Muscle layer of colon (tissue), 2 donors: Measurements from ENCODE around the gene SUSD1.
A peak's percentile ranks its signal among the peaks of the same experiment; 100 is the strongest.

Experiments used
- H3K27ac ChIP-seq: one replicate; pipeline ENCODE4 v1.7.0; 2013; ENCODE audit warnings: low read depth, mild to moderate bottlenecking, low read length, moderate library complexity
- H3K27me3 ChIP-seq, 2 donors: one replicate each; pipeline ENCODE4 v1.7.0; 2013; ENCODE audit warnings: low read length in 2 of 2, mild to moderate bottlenecking in 2 of 2; ENCODE audit not compliant: insufficient read depth in 2 of 2, control insufficient read depth in 1 of 2
- H3K36me3 ChIP-seq: one replicate; pipeline ENCODE4 v1.7.0; 2013; ENCODE audit warnings: mild to moderate bottlenecking, low read length; ENCODE audit not compliant: insufficient read depth
- H3K4me1 ChIP-seq: one replicate; pipeline ENCODE4 v1.7.0; 2013; ENCODE audit warnings: mild to moderate bottlenecking, low read length; ENCODE audit not compliant: insufficient read depth
- H3K4me3 ChIP-seq, 2 donors: one replicate each; pipeline ENCODE4 v1.7.0; 2013; ENCODE audit warnings: low read length in 2 of 2, low read depth in 1 of 2, mild to moderate bottlenecking in 1 of 2, moderate library complexity in 1 of 2
- H3K9ac ChIP-seq: one replicate; pipeline ENCODE4 v1.7.0; 2013; ENCODE audit warnings: low read length
- H3K9me3 ChIP-seq: one replicate; pipeline ENCODE4 v1.7.0; 2013; ENCODE audit warnings: mild to moderate bottlenecking, low read length
- donor health status: abdominal sarcoma.
- donor health status: Adenocarcinoma of cecum.

Gene SUSD1

DNA sequence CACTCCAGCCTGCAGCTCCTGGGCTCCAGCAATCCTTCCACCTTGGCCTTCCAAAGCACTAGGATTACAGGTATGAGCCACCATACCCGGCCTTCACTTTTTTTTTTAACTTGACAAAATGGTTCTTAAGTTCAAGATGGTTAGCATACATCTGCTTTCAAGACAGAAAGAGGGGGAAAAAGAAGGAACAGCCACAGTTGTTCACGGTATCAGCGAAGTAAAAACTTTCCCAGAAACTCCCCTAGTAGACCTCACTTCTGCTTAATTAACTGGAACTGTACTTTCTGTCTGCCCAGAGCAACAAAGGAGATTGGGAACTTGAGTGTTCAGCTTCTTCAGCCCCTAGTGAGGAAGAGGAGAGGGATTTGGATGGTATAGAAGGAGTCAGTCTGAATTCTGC, 161.8 kb downstream of the SUSD1 start:
- peak overlapping the region; percentile 77 for H3K27ac ChIP-seq
- no peaks in the 10 kb centered on the region for H3K36me3 ChIP-seq
- no peaks in the 10 kb centered on the region for H3K27me3 ChIP-seq
- no peak overlapping the region for H3K4me3 ChIP-seq
- H3K9me3 ChIP-seq = no peaks in the 10 kb centered on the region
- no peak overlapping the region for H3K9ac ChIP-seq
- H3K4me1 ChIP-seq = peaks cover 24% of the 10 kb centered on the region

DNA sequence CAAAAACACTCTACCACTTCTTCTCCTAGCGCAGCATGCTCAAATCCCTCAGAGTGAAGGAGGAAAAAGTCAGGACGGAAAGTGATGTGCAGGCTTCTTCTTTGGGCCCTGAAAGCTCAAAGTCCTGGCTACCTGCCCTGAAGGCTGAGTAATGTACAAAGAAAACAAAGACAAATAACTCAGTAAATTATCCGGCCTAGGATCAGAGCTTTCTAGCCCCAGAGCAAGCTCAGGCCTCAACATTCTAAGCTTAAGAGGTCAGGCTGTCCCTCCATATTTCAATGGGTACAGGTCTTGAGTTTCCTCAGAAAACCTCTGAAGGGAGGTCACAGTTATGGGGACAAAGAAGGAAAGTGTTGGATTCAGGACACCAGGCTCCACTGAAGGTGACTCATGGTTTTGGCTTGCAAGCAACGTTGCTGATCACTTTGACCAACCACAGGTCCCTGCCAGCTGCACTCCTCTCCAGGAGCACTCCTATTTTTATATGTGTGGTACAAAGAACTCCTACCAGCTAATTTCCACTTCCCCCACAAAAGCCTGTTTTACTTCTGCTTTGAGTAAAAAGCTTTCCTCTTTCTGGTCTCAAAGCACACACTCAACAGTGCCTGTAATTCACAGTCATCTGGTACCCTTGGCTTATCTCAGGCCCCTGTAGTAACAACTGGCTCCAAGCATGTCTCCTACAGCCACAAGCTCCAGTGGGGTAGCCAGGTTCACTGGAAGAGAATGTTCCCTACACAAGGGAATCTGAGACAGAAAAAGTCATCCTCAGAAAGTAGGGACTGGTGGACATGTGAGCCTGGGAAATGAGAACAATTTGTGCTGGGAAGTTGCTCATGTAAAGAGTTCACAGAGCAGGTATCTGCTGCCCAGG, 162.8 kb downstream of the SUSD1 start:
- no peak overlapping the region for H3K9ac ChIP-seq
- no peaks in the 10 kb centered on the region for H3K9me3 ChIP-seq
- peak overlapping the region in 1 of 2 donors; percentile 7 for H3K4me3 ChIP-seq
- no peaks in the 10 kb centered on the region for H3K27me3 ChIP-seq
- no peaks in the 10 kb centered on the region for H3K36me3 ChIP-seq
- H3K27ac ChIP-seq = peak overlapping the region; percentile 77
- peaks cover 24% of the 10 kb centered on the region for H3K4me1 ChIP-seq

DNA sequence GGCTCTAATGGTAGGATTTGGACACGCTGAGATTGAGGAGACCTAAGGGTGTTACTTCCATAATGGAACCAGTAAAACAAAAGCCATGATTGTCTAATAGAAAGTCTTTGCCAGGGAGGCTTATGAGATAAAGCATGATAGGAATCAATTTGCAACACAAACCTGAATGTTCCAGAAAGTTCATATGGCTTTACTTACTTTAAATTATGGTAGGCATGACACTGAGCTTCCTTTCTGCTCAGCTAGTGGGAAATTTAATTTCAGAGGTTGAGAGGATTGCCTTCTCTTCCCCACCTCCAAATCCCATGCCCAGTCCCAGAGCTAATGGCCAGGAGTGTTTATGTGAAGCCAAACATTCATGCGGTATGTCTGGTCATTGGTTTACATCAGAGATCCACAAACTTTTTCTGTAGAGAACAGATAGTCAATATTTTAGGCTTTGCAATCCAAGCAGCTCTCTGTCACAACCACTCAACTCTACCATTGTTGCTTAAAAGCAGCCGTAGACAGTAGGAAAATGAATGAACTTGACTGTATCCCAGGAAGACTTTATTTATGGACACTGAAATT, 164.0 kb downstream of the SUSD1 start:
- H3K4me1 ChIP-seq = peaks cover 24% of the 10 kb centered on the region
- H3K27me3 ChIP-seq = no peaks in the 10 kb centered on the region
- H3K9ac ChIP-seq = no peak overlapping the region
- peak overlapping the region; percentile 77 for H3K27ac ChIP-seq
- H3K36me3 ChIP-seq = no peaks in the 10 kb centered on the region
- no peak overlapping the region for H3K4me3 ChIP-seq
- H3K9me3 ChIP-seq = no peaks in the 10 kb centered on the region

DNA sequence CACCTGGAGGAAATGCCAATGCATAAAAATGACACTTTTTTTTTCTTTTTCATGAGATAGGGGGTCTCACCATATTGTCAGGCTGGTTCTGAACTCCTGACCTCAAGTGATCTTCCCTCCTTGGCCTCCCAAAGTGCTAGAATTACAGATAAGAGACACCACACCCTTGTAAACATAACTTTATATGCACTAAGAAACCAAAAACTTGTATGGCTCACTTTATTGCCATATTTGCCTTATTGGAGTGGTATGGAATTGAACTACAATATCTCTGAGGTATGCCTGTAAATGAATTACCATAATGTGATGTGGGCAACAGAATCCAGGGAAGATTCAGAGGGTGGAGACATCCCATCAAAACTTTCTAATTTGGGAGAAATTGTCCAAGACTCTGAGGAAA, 164.6 kb downstream of the SUSD1 start:
- Histone ChIP-seq H3K27me3 (no peaks in the 10 kb centered on the region), H3K9ac (no peak overlapping the region), H3K4me1 (peaks cover 24% of the 10 kb centered on the region), H3K27ac (no peak overlapping the region), H3K36me3 (no peaks in the 10 kb centered on the region), H3K4me3 (no peak overlapping the region), H3K9me3 (no peaks in the 10 kb centered on the region)

DNA sequence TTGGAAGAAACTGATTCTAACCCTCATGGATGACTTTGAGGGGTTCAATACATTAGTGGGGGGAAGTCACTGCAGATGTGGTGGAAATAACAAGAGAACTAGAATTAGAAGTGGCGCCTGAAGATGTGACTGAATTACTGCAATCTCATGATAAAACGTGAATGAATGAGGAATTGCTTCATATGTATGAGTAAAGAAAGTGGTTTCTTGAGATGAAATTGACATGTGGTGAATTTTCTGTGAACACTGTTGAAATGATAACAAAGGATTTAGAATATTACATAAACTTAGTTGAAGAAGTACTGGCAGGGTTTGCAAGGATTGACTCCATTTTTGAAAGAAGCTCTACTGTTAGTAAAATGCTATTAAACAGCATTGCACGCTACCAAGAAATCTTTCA, 165.4 kb downstream of the SUSD1 start:
- H3K27me3 ChIP-seq = no peaks in the 10 kb centered on the region
- H3K27ac ChIP-seq = no peak overlapping the region
- no peaks in the 10 kb centered on the region for H3K9me3 ChIP-seq
- H3K36me3 ChIP-seq = no peaks in the 10 kb centered on the region
- peaks cover 24% of the 10 kb centered on the region for H3K4me1 ChIP-seq
- H3K4me3 ChIP-seq = no peak overlapping the region
- no peak overlapping the region for H3K9ac ChIP-seq

DNA sequence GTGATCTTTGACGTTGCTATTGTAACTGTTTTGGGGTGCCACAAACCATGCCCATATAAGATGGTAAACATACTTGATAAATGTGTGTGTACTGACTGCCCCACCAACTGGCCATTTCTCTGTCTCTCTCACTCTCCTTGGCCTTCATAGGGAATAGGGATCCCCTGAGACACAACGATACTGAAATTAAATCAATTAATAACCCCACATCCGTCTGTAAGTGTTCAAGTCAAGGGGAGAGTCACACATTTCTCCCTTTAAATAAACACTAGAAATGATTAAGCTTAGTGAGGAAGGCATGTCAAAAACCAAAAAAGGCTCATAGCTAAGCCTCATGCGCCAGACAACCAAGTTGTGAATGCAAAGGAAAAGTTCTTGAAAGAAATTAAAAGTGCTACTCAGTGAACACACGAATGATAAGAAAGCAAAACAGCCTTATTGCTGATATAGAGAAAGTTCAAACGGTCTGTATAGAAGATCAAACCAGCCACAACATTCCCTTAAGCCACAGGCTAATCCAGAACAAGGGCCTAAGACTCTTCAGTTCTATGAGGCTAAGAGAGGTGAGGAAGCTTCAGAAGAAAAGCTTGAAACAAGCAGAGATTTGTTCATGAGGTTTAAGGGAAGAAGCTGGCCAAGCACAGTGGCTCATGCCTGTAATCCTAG, 167.4 kb downstream of the SUSD1 start:
- Histone ChIP-seq H3K27me3 (no peaks in the 10 kb centered on the region), H3K36me3 (no peaks in the 10 kb centered on the region), H3K4me1 (peaks cover 17% of the 10 kb centered on the region), H3K9me3 (no peaks in the 10 kb centered on the region), H3K27ac (no peak overlapping the region), H3K4me3 (no peak overlapping the region), H3K9ac (no peak overlapping the region)

DNA sequence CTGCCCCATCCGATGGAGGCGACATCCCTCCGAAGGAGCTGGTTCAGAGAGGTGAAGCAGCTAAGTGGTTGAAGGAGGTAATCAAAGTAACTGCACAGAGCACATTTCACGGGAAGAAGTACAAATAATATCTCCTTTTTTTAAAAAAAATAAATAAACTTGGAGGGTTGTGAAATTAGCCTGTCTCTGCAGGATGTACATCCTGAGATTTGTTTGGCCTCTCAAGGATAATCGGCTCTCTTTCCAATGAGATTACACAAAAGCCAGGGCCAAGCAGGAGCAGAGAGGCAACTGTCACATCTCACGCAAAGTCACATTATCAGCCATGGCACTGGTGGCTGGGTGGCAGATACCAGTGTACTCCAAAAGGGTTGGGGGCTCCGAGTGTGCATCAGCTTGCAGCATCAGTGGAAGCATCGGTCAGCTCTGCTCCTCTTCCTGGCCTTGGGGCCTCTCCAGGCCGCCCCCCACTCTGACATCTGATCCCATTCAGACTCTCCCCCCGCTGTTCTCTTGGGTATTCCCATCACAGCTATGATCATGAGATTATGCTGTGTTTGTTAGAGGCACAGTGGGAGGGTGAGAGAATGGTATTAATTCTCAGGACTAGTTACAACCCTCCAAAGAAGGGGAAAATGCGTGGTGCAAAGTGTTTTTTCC, 168.6 kb downstream of the SUSD1 start:
- no peaks in the 10 kb centered on the region for H3K36me3 ChIP-seq
- H3K4me3 ChIP-seq = no peak overlapping the region
- H3K27me3 ChIP-seq = no peaks in the 10 kb centered on the region
- no peak overlapping the region for H3K9ac ChIP-seq
- H3K4me1 ChIP-seq = peaks cover 5% of the 10 kb centered on the region
- H3K9me3 ChIP-seq = no peaks in the 10 kb centered on the region
- no peak overlapping the region for H3K27ac ChIP-seq

DNA sequence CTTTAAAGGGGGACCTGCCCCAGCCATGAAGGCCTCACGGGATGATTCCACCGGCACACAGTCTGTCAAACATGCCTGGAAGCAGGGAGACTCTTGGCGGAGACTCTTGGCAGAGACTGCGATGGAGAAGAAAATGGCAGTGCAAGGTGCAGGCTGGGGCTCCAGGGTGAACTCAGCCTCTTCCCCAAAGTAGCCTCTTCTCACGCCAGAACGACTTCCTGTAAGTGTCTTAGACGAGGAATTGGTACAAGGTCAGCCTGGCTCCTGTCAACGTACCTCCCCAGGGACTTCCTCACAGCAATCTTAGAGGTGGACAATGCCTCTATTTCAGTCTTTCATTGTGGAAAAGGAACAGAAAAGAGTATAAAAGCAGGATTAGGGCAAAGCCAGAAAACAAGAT, 169.2 kb downstream of the SUSD1 start:
- Histone ChIP-seq H3K4me1 (no peaks in the 10 kb centered on the region), H3K36me3 (no peaks in the 10 kb centered on the region), H3K9ac (no peak overlapping the region), H3K27me3 (no peaks in the 10 kb centered on the region), H3K27ac (no peak overlapping the region), H3K4me3 (no peak overlapping the region), H3K9me3 (no peaks in the 10 kb centered on the region)

DNA sequence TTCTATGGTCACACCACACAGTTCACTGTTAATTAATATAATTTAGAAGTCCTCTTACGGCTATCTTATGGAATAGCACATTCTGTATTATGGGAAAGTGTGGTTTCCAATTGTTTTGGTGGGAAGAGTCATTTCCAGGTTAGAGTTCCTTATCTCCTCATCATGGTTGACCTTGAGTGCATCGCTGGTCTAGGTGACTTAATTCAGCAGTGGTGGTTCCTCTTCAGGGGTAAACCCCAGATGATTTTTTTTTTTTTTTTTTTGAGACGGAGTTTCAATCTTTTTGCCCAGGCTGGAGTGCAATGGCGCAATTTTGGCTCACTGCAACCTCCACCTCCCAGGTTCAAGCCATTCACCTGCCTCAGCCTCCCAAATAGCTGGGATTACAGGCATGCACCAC, 171.6 kb downstream of the SUSD1 start:
- no peaks in the 10 kb centered on the region for H3K4me1 ChIP-seq
- H3K4me3 ChIP-seq = no peak overlapping the region
- H3K27me3 ChIP-seq = no peaks in the 10 kb centered on the region
- no peaks in the 10 kb centered on the region for H3K36me3 ChIP-seq
- no peak overlapping the region for H3K27ac ChIP-seq
- H3K9ac ChIP-seq = no peak overlapping the region
- no peaks in the 10 kb centered on the region for H3K9me3 ChIP-seq

DNA sequence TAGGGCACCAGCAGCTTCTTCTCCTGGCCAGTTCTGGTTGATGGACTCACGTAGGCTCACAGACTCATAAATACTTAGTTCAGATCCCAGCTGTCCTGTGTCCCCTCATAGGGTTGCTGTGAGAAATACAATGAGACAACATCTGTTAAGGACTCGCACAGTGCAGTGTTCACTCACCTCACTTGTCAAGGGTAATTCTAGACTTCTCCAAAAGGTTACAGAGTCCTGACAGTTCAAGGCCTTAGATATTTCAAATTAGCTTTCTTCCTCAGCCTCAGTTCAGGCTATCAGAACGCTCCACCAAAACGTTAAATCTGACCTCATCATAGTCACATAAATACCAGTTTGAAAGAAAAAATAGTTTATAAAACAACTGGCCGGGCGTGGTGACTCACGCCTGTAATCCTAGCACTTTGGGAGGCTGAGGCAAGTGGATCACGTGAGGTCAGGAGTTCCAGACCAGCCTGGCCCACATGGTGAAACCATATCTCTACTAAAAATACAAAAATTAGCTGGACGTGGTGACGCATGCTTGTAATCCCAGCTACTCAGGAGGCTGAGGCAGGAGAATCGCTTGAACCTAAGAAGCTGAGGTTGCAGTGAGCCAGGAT, 172.1 kb downstream of the SUSD1 start:
- no peak overlapping the region for H3K4me3 ChIP-seq
- no peaks in the 10 kb centered on the region for H3K27me3 ChIP-seq
- H3K9ac ChIP-seq = no peak overlapping the region
- no peaks in the 10 kb centered on the region for H3K36me3 ChIP-seq
- no peaks in the 10 kb centered on the region for H3K9me3 ChIP-seq
- H3K4me1 ChIP-seq = no peaks in the 10 kb centered on the region
- no peak overlapping the region for H3K27ac ChIP-seq
